HCT116 (cell line): ENCODE results near the gene SYNE2. TPM values are rescaled to one million over a fixed set of nuclear protein-coding genes. Genes with fewer than 3 reads are reported as not detected.

Source experiments
- ATAC-seq: fragments of 200-7000 bp; cut with Tn5 transposase; 2 replicates; pipeline ENCODE4 v1.9.1; 2020; ENCODE audit warnings: mild to moderate bottlenecking, moderate library complexity
- BruUV-seq: library from RNA; stranded (reverse); fragments of 400-500 nt; replicated peaks from 2 replicates; lab custom pipeline; 2021; lab: Mats Ljungman, UMichigan
- CTCF ChIA-PET: fragments of 300-600 bp; sonication (Branson Sonifier 250); formaldehyde crosslinking; loops from one replicate; lab custom pipeline; 2021; ENCODE audit warnings: antibody characterized with exemption; lab: Charles Lee
- POLR2A ChIA-PET: fragments of 300-600, 350-600 bp; sonication (Branson Sonifier 250); formaldehyde crosslinking; loops from one replicate; lab custom pipeline; 2021; ENCODE audit warnings: antibody characterized with exemption; lab: Charles Lee
- RAD21 ChIA-PET, 2 experiments: fragments of 300-600 bp; sonication (Branson Sonifier 250); formaldehyde crosslinking; loops; one replicate each; lab custom pipeline; 2023; ENCODE audit warnings: low total read pairs in 2 of 2; ENCODE audit not compliant: uncharacterized antibody in 2 of 2, unreplicated experiment in 2 of 2, low non-redundant PET in 1 of 2; lab: Charles Lee
- DNase-seq: peaks from one replicate; pipeline ENCODE4 v3.0.0-alpha.2; 2010; ENCODE audit warnings: low read depth, low spot score
- H2AFZ ChIP-seq: fragments of 200-600 bp; shearing (Covaris generic), sonication (generic); 2 replicates; pipeline ENCODE4 v1.6.1; 2017; ENCODE audit warnings: low read depth, mixed run types, mixed read lengths, antibody characterized with exemption, low read length; ENCODE audit not compliant: poor library complexity, severe bottlenecking
- H3K27ac ChIP-seq: 2 replicates; pipeline ENCODE4 v1.5.1; 2012; ENCODE audit warnings: low read depth, low read length
- H3K27me3 ChIP-seq: fragments of 200-600 bp; sonication (generic); 2 replicates; pipeline ENCODE4 v1.6.1; 2016; ENCODE audit warnings: mixed run types, low read length, mixed read lengths; ENCODE audit not compliant: insufficient read depth
- H3K36me3 ChIP-seq, 2 experiments: fragments of 200-500 bp in 1 of 2; fragments of 200-600 bp in 1 of 2; sonication (Bioruptor generic) in 1 of 2; sonication (generic) in 1 of 2; 2 replicates each; pipeline versions ENCODE4 v1.5.1 to v1.6.1; 2014 to 2016; ENCODE audit warnings: low read length in 2 of 2, inconsistent platforms in 1 of 2, mixed read lengths in 1 of 2, mixed run types in 1 of 2; ENCODE audit not compliant: insufficient read depth in 2 of 2, control insufficient read depth in 1 of 2
- H3K4me1 ChIP-seq, 2 experiments: fragments of 200-600 bp in 1 of 2; sonication (generic) in 1 of 2; 2 replicates each; pipeline versions ENCODE4 v1.5.1 to v1.6.1; 2012 to 2017; ENCODE audit warnings: low read length in 2 of 2, inconsistent platforms in 1 of 2, mild to moderate bottlenecking in 1 of 2, mixed read lengths in 1 of 2, mixed run types in 1 of 2, moderate library complexity in 1 of 2; ENCODE audit not compliant: insufficient read depth in 2 of 2, control insufficient read depth in 1 of 2
- H3K4me2 ChIP-seq: fragments of 200-600 bp; sonication (generic); 2 replicates; pipeline ENCODE4 v1.6.1; 2017; ENCODE audit warnings: mixed run types, low read length, mixed read lengths
- H3K4me3 ChIP-seq, 2 experiments: fragments of 200-600 bp in 1 of 2; sonication (generic) in 1 of 2; replicated peaks in 1 of 2; 2 replicates each; pipeline ENCODE4 v1.5.1; 2011 to 2016; ENCODE audit warnings: low read length in 2 of 2, control low read depth in 1 of 2, low read depth in 1 of 2, mild to moderate bottlenecking in 1 of 2, mixed read lengths in 1 of 2, mixed run types in 1 of 2
- H3K79me2 ChIP-seq: fragments of 200-600 bp; sonication (generic); 2 replicates; pipeline ENCODE4 v1.6.1; 2017; ENCODE audit warnings: mild to moderate bottlenecking, mixed run types, low read length, moderate library complexity, mixed read lengths; ENCODE audit not compliant: insufficient read depth
- H3K9ac ChIP-seq: fragments of 200-600 bp; sonication (generic); 2 replicates; pipeline ENCODE4 v1.6.1; 2016; ENCODE audit warnings: low read length, mixed read lengths
- H3K9me2 ChIP-seq: fragments of 200-600 bp; sonication (generic), shearing (Covaris generic); 2 replicates; pipeline ENCODE4 v1.6.1; 2017; ENCODE audit warnings: mixed run types, mild to moderate bottlenecking, moderate library complexity; ENCODE audit not compliant: insufficient read depth
- H3K9me3 ChIP-seq, 2 experiments: fragments of 200-500 bp in 1 of 2; fragments of 200-600 bp in 1 of 2; sonication (Bioruptor generic) in 1 of 2; sonication (generic) in 1 of 2; 2 replicates each; pipeline ENCODE4 v1.6.1; 2014 to 2017; ENCODE audit warnings: low read length in 2 of 2, mixed read lengths in 2 of 2, inconsistent platforms in 1 of 2, low read depth in 1 of 2, mild to moderate bottlenecking in 1 of 2, mixed run types in 1 of 2, moderate library complexity in 1 of 2; ENCODE audit not compliant: control insufficient read depth in 1 of 2, insufficient read depth in 1 of 2
- H4K20me1 ChIP-seq: fragments of 200-600 bp; sonication (generic), shearing (Covaris generic); 2 replicates; pipeline ENCODE4 v1.6.1; 2017; ENCODE audit warnings: mixed run types, mild to moderate bottlenecking, moderate library complexity; ENCODE audit not compliant: insufficient read depth
- CBX3 ChIP-seq: IDR thresholded peaks from 2 replicates; pipeline ENCODE4 v1.6.1; 2012; ENCODE audit warnings: low read depth
- JUND ChIP-seq: IDR thresholded peaks from 2 replicates; pipeline ENCODE4 v1.6.1; 2012
- RAD21 ChIP-seq: IDR thresholded peaks from 2 replicates; pipeline ENCODE4 v1.6.1; 2012; ENCODE audit warnings: low read depth, mild to moderate bottlenecking
- REST ChIP-seq: IDR thresholded peaks from 2 replicates; pipeline ENCODE4 v1.6.1; 2012; ENCODE audit warnings: low read depth
- SP1 ChIP-seq: IDR thresholded peaks from 2 replicates; pipeline ENCODE4 v1.6.1; 2012; ENCODE audit warnings: low read depth
- TCF7L2 ChIP-seq: IDR thresholded peaks from 2 replicates; pipeline ENCODE4 v1.7.0; 2011; ENCODE audit warnings: borderline replicate concordance, inconsistent platforms; ENCODE audit not compliant: insufficient read depth, insufficient read length; ENCODE audit errors: extremely low read depth
- ZBTB33 ChIP-seq: IDR thresholded peaks from 2 replicates; pipeline ENCODE4 v1.6.1; 2011; ENCODE audit warnings: mild to moderate bottlenecking, low read length, moderate library complexity; ENCODE audit not compliant: insufficient replicate concordance; ENCODE audit errors: extremely low read depth
- ZFX ChIP-seq: fragments of 450-650 bp; IDR thresholded peaks from 2 replicates; pipeline ENCODE4 v1.6.1; 2017
- intact Hi-C: fragments of 100-400 bp; cut with micrococcal nuclease; formaldehyde crosslinking; loops from 2 replicates; pipeline ENCODE4 v1.10.0; 2022
- total RNA-seq: library from RNA; stranded (reverse); gene quantifications from one replicate; pipeline ENCODE4 v1.2.1, GENCODE V29; 2021; ENCODE audit not compliant: unreplicated experiment

Gene SYNE2
- total RNA-seq, 1 experiment from 2014 or later: 28.8 TPM

- H3K4me2 ChIP-seq: no peak overlapping the region
- RAD21 ChIA-PET: no interaction called here
- H3K9ac ChIP-seq: no peak overlapping the region
- H4K20me1 ChIP-seq: no peaks in the 10 kb centered on the region
- H2AFZ ChIP-seq: no peak overlapping the region
- no TSS peak for BruUV-seq
- H3K4me3 ChIP-seq: no peak overlapping the region
- TF ChIP-seq ZFX (no peak), REST (no peak), JUND (no peak), SP1 (no peak), ZBTB33 (no peak), RAD21 (no peak), CBX3 (no peak), TCF7L2 (no peak)
- no peak for ATAC-seq
- no peaks in the 10 kb centered on the region; a peak in 2 of 4 replicates for H3K36me3 ChIP-seq
- H3K9me2 ChIP-seq: no peaks in the 10 kb centered on the region
- no peaks in the 10 kb centered on the region for H3K4me1 ChIP-seq
- no peaks in the 10 kb centered on the region for H3K27me3 ChIP-seq
- H3K9me3 ChIP-seq: no peaks in the 10 kb centered on the region; a peak in 1 of 4 replicates
- no peaks in the 10 kb centered on the region for H3K79me2 ChIP-seq
- intact Hi-C loops: loop anchor here (10.0 kb wide), 1 partner anchor 462 kb away; no protein-coding TSS in a partner anchor
- CTCF ChIA-PET: no interaction called here
- H3K27ac ChIP-seq: no peak overlapping the region
- POLR2A ChIA-PET: no interaction called here
- DNase-seq: no peak
Observed at GRCh38 chr14:64012720-64013119, 159.9 kb downstream of the SYNE2 start.
